ENCODE results near the gene MGAT5. TPM values are rescaled to one million over a fixed set of nuclear protein-coding genes. Genes with fewer than 3 reads are reported as not detected.

MGAT5 gene
- total RNA-seq, 1 experiment from 2014 or later = 34.0 TPM

GRCh38 chr2:134393075-134393461 is 139.2 kb downstream of the MGAT5 start:
- RAD21 ChIA-PET (ENCODE audit: low non-redundant PET in 1 of 2, low total read pairs in 2 of 2, uncharacterized antibody in 2 of 2, unreplicated experiment in 2 of 2) = no interaction called here

More at GRCh38 chr2:134393075-134393461, 139.2 kb downstream of the MGAT5 start:
- Histone ChIP-seq H3K4me2 (ENCODE audit: low read length) (no peak overlapping the region), H3K9me3 (ENCODE audit: control insufficient read depth in 1 of 2, insufficient read depth in 1 of 2, low read depth in 1 of 2, low read length in 2 of 2) (no peaks in the 10 kb centered on the region), H3K9ac (ENCODE audit: low read length) (no peak overlapping the region), H3K4me3 (replicated peaks in 1 of 2; ENCODE audit: low read depth in 1 of 2, low read length in 2 of 2) (no peak overlapping the region), H3K4me1 (ENCODE audit: control insufficient read depth in 1 of 2, insufficient read depth in 2 of 2, low read length in 2 of 2) (peaks cover 4 to 16% of the 10 kb centered on the region in 2 experiments; a peak in 2 of 4 replicates), H3K79me2 (ENCODE audit: insufficient read depth, low read length) (no peaks in the 10 kb centered on the region), H4K20me1 (ENCODE audit: insufficient read depth) (no peaks in the 10 kb centered on the region), H3K27me3 (ENCODE audit: insufficient read depth, low read length) (no peaks in the 10 kb centered on the region), H2AFZ (ENCODE audit: low read depth, low read length, poor library complexity, severe bottlenecking) (no peak overlapping the region), H3K36me3 (ENCODE audit: control insufficient read depth in 1 of 2, insufficient read depth in 2 of 2, low read length in 2 of 2) (no peaks in the 10 kb centered on the region), H3K27ac (ENCODE audit: low read depth, low read length) (no peak overlapping the region), H3K9me2 (ENCODE audit: insufficient read depth) (no peaks in the 10 kb centered on the region)
- POLR2A ChIA-PET = no interaction called here
- no peak for ATAC-seq
- CTCF ChIA-PET = no interaction called here
- DNase-seq (ENCODE audit: low read depth, low spot score) = no peak
- intact Hi-C loops (cut with micrococcal nuclease) = no loop called here
- TF ChIP-seq MAX (IDR thresholded peaks at IDR 0.05) (no peak), EGR1 (IDR thresholded peaks at IDR 0.05; ENCODE audit: low read depth) (no peak), JUND (IDR thresholded peaks at IDR 0.05) (no peak), SIN3A (IDR thresholded peaks at IDR 0.05; ENCODE audit: low read depth) (no peak), YY1 (IDR thresholded peaks at IDR 0.05; ENCODE audit: extremely low read depth, insufficient replicate concordance, low read depth, low read length) (no peak), EZH2phosphoT487 (IDR thresholded peaks at IDR 0.05; ENCODE audit: borderline replicate concordance) (no peak), CTCF (IDR thresholded peaks at IDR 0.05 in 2 of 3, conservative IDR thresholded peaks at IDR 0.05 in 1 of 3; ENCODE audit: borderline replicate concordance in 1 of 3, insufficient read depth in 1 of 3, low read depth in 2 of 3, low read length in 2 of 3) (no peak), SRF (IDR thresholded peaks at IDR 0.05; ENCODE audit: low read depth) (no peak), POLR2AphosphoS5 (IDR thresholded peaks at IDR 0.05; ENCODE audit: low read depth, low read length) (no peak), CEBPB (IDR thresholded peaks at IDR 0.05; ENCODE audit: low read depth) (no peak), ATF3 (IDR thresholded peaks at IDR 0.05) (no peak), CBX3 (IDR thresholded peaks at IDR 0.05; ENCODE audit: low read depth) (no peak), REST (IDR thresholded peaks at IDR 0.05; ENCODE audit: low read depth) (no peak), EZH2 (IDR thresholded peaks at IDR 0.05) (no peak), ELF1 (IDR thresholded peaks at IDR 0.05; ENCODE audit: borderline replicate concordance, low read depth) (no peak), ZNF274 (IDR thresholded peaks at IDR 0.05; ENCODE audit: low read depth, low read length) (no peak)
- no TSS peak for BruUV-seq (replicated peaks)

Data from HCT116 (cell line).